IgD-negative memory B cell (primary cell): ENCODE measurements around the gene REM2. TPM values are rescaled to one million over a fixed set of nuclear protein-coding genes. Genes with fewer than 3 reads are reported as not detected.
"Not testable (repeated sequence)": the region's sequence is repeated elsewhere in the genome, so short reads cannot be mapped to it uniquely, and the experiment has no call there.

Experiments used
- H3K27ac Mint-ChIP-seq, 3 donors: one replicate each; pipeline ENCODE4 v1.8.0; 2020 to 2022; ENCODE audit warnings: mild to moderate bottlenecking in 3 of 3, mixed read lengths in 3 of 3, moderate library complexity in 1 of 3
- H3K27me3 Mint-ChIP-seq: one replicate; pipeline ENCODE4 v1.8.0; 2021; ENCODE audit warnings: mixed read lengths
- H3K36me3 Mint-ChIP-seq: one replicate; pipeline ENCODE4 v1.8.0; 2020; ENCODE audit warnings: mild to moderate bottlenecking, mixed read lengths
- H3K4me1 Mint-ChIP-seq, 3 donors: one replicate each; pipeline ENCODE4 v1.8.0; 2020 to 2022; ENCODE audit warnings: mixed read lengths in 3 of 3, mild to moderate bottlenecking in 1 of 3
- H3K4me3 Mint-ChIP-seq, 4 donors: one replicate each; pipeline ENCODE4 v1.8.0; 2020 to 2022; ENCODE audit warnings: mild to moderate bottlenecking in 4 of 4, mixed read lengths in 4 of 4, moderate library complexity in 3 of 4
- H3K9me3 Mint-ChIP-seq, 3 donors: one replicate each; pipeline ENCODE4 v1.8.0; 2020 to 2021; ENCODE audit warnings: mixed read lengths in 3 of 3, mild to moderate bottlenecking in 1 of 3
- polyA plus RNA-seq: library from polyadenylated mRNA; unstranded; fragments of 300-500 nt; fragmentation: Illumina TruSeq; gene quantifications from one replicate; pipeline ENCODE4 v1.2.3, GENCODE V29; 2021

The REM2 gene
- polyA plus RNA-seq, 1 donor from 2014 or later = 2.6 TPM

DNA sequence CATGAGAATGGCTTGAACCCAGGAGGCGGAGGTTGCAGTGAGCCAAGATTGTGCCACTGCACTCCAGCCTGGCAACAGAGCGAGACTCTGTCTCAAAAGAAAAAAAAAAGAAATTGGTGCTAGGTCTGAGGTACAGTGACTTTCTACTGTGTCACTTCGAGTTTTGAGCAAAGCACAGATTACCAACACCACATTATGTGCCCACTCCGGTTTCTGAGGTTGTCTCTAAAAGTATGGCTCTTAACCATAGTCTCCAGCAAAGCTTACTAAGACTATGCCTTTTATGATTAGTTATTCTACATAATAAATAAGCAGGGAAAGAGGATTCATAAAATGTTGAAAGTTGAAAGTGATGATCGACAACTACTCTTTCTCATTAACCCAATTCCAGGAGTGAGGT lies 27.9 kb downstream of the REM2 start:
- H3K27me3 Mint-ChIP-seq = no peaks in the 10 kb centered on the region
- H3K4me3 Mint-ChIP-seq = no peak overlapping the region
- peaks cover 6 to 13% (median 12%) of the 10 kb centered on the region in 3 donors for H3K4me1 Mint-ChIP-seq
- peaks cover 7% of the 10 kb centered on the region for H3K36me3 Mint-ChIP-seq
- H3K9me3 Mint-ChIP-seq = no peaks in the 10 kb centered on the region
- no peak overlapping the region for H3K27ac Mint-ChIP-seq

DNA sequence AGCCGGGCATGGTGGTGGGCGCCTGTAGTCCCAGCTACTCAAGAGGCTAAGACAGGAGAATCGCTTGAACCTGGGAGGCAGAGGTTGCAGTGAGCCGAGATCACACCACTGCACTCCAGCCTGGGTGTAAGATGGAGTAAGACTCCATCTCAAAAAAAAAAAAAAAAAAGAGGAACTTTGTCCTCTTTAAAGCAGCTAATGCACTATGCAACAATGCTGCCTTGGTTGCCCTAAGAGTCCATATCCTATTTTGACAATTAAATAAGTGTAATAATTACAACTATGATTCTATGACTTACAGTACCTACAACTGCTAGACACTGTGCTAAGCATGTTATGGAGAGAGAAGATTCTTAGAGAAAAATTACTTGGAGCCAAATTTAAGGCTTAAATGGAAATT lies 31.8 kb downstream of the REM2 start:
- not testable (repeated sequence) for H3K9me3 Mint-ChIP-seq, H3K36me3 Mint-ChIP-seq, H3K27me3 Mint-ChIP-seq
- H3K4me3 Mint-ChIP-seq = peak overlapping the region in 1 of 4 donors; percentile 68
- H3K4me1 Mint-ChIP-seq = peaks cover 18 to 28% (median 21%) of the 10 kb centered on the region in 3 donors
- H3K27ac Mint-ChIP-seq = peak overlapping the region in 2 of 3 donors; percentile 62 to 68

DNA sequence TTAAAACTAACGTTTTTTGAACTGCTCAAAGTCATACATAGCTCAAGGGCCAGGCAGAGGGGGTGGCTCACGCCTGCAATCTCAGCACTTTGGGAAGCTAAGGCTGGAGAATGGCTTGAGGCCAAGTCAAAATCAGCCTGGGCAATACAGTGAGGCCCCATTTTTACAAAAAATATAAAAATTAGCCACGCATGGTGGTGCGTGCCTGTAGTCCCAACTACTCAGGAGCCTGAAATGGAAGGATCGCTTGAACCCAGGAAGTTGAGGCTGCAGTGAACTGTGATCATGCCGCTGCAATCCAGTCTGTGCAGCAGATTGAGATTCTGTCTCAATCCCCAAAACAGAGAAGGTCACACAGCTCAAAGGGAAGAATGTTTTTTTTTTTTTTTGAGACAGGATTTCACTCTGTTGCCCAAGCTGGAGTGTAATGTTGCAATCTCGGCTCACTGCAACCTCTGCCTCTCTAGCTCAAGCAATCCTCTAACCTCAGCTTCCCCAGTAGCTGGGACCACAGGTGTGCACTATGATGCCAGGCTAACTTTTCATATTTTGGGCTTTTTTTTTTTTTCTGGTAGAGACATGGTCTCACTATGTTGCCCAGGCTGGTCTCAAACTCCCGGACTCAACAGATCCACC lies 33.0 kb downstream of the REM2 start:
- Mint-ChIP-seq H3K36me3 (peaks cover 5% of the 10 kb centered on the region), H3K4me3 (peak overlapping the region in 2 of 4 donors; percentile 21 to 52), H3K27ac (peak overlapping the region; percentile 39 to 99 (median 50)), H3K4me1 (peaks cover 18 to 28% (median 21%) of the 10 kb centered on the region in 3 donors), H3K9me3 (peaks cover 0 to 2% (median 0%) of the 10 kb centered on the region in 3 donors), H3K27me3 (no peaks in the 10 kb centered on the region)

- peaks cover 15 to 20% (median 16%) of the 10 kb centered on the region in 3 donors for H3K4me1 Mint-ChIP-seq
- H3K9me3 Mint-ChIP-seq = peaks cover 0 to 2% (median 0%) of the 10 kb centered on the region in 3 donors
- peaks cover 14% of the 10 kb centered on the region for H3K36me3 Mint-ChIP-seq
- H3K4me3 Mint-ChIP-seq = peak within 1 kb of the TSS; percentile 93 to 99 (median 98)
- H3K27ac Mint-ChIP-seq = peak within 1 kb of the TSS; percentile 99 to 100 (median 100)
- H3K27me3 Mint-ChIP-seq = no peaks in the 10 kb centered on the region
These were observed 36.0 kb downstream of the REM2 start, which contains the start of gene RBM23 for GRCh38 chr14:22918804-22919600. Gene RBM23 (minus strand): TSS chr14:22919149.

DNA sequence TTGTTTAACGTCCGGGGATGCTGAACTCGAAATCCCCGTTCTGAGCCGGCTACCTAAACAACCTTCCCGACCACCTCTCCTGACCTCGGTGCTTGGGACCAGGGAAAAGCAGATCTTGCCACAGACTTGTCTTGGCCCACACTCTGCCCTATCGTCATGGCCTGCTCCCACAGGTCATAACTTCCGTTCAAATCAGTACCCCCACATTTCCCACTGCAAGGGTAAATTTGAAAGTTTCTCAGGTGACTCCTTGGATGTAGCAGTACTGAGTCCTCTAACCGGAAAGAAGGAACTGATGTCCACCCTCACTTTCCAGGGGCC lies 36.5 kb downstream of the REM2 start:
- Mint-ChIP-seq H3K27ac (peak overlapping the region; percentile 99 to 100 (median 100)), H3K4me1 (peaks cover 15 to 20% (median 15%) of the 10 kb centered on the region in 3 donors), H3K4me3 (peak overlapping the region; percentile 93 to 99 (median 98)), H3K9me3 (peaks cover 0 to 2% (median 0%) of the 10 kb centered on the region in 3 donors), H3K36me3 (peaks cover 14% of the 10 kb centered on the region), H3K27me3 (no peaks in the 10 kb centered on the region)

DNA sequence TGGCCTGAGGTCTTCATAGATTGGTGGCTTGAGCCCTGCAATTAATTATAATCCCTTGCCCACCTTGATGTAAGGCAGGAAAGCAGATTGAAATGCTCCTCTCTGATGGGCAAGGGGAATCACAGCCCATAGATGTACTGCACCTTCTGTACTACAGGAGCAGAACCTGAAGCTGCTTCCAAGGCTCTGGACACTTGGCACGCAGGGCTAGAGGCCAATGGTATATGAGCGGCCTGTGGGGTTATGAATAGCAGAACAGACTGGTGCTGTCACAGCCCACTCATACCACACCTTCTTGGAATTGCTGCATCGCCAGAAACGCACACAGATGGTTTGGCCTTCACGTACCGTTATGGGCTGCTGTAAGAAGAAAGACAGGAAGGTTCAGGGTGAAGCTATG lies 37.7 kb downstream of the REM2 start:
- H3K27ac Mint-ChIP-seq = peak overlapping the region in 1 of 3 donors; percentile 99
- H3K27me3 Mint-ChIP-seq = no peaks in the 10 kb centered on the region
- peaks cover 0 to 2% (median 0%) of the 10 kb centered on the region in 3 donors for H3K9me3 Mint-ChIP-seq
- H3K4me1 Mint-ChIP-seq = peaks cover 11 to 15% (median 15%) of the 10 kb centered on the region in 3 donors
- H3K36me3 Mint-ChIP-seq = peaks cover 14% of the 10 kb centered on the region
- peak overlapping the region in 2 of 4 donors; percentile 66 to 93 for H3K4me3 Mint-ChIP-seq

GRCh38 chr14:22922294-22922693 lies 39.3 kb downstream of the REM2 start:
- Mint-ChIP-seq H3K4me1 (peaks cover 10 to 23% (median 12%) of the 10 kb centered on the region in 3 donors), H3K9me3 (peaks cover 0 to 2% (median 0%) of the 10 kb centered on the region in 3 donors), H3K4me3 (peak overlapping the region in 1 of 4 donors; percentile 6), H3K36me3 (peaks cover 12% of the 10 kb centered on the region), H3K27ac (peak overlapping the region in 1 of 3 donors; percentile 13), H3K27me3 (no peaks in the 10 kb centered on the region)

DNA sequence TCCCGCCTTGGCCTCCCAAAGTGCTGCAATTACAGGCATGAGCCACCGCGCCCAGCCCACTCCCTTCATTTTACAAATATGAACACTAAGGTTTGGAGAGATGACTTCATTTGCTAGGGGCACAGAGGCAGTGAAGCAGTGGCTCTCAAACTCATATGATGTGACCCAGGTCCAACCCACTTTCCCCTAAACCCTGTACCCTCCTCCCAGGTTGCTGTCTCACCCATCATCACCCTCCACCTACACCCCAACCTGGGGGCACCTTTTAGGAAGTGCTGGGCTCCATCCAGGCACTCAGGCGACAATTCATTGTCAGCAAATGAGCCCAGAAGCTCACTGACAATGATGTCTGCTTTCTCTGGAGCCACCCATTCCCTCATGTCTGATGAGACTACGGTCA lies 40.7 kb downstream of the REM2 start:
- Mint-ChIP-seq H3K4me1 (peaks cover 7 to 17% (median 8%) of the 10 kb centered on the region in 3 donors), H3K9me3 (peaks cover 0 to 2% (median 0%) of the 10 kb centered on the region in 3 donors), H3K27me3 (no peaks in the 10 kb centered on the region), H3K4me3 (peak overlapping the region in 1 of 4 donors; percentile 6), H3K36me3 (peaks cover 12% of the 10 kb centered on the region), H3K27ac (no peak overlapping the region)

- H3K27me3 Mint-ChIP-seq = no peaks in the 10 kb centered on the region
- peak overlapping the region in 1 of 3 donors; percentile 8 for H3K27ac Mint-ChIP-seq
- no peaks in the 10 kb centered on the region for H3K9me3 Mint-ChIP-seq
- H3K36me3 Mint-ChIP-seq = peaks cover 12% of the 10 kb centered on the region
- peaks cover 0 to 17% (median 8%) of the 10 kb centered on the region in 3 donors for H3K4me1 Mint-ChIP-seq
- no peak overlapping the region for H3K4me3 Mint-ChIP-seq
These were observed 42.5 kb downstream of the REM2 start for GRCh38 chr14:22925513-22925912.

DNA sequence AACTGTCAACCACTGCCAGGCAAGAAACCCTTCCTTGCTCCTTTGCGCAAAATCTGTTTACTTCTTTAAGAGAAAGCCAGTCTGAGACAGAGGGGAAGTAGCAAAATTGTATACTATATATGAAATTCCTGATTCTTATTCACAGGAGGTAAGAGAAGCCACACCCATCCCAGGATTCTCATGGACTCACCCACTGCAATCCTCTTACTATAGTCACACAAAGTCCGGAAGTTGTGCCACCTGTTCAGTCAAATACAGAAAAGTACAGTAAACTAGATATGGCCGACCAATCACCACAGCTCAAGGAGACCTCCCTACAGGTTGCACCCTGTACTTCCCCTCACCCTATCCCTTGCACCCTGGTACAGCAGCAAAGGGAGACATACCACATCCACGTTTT lies 43.3 kb downstream of the REM2 start:
- H3K4me3 Mint-ChIP-seq = peak overlapping the region in 1 of 4 donors; percentile 26

GRCh38 chr14:22928237-22929103 lies 45.4 kb downstream of the REM2 start:
- no peaks in the 10 kb centered on the region for H3K36me3 Mint-ChIP-seq
- H3K4me1 Mint-ChIP-seq = peaks cover 3 to 20% (median 16%) of the 10 kb centered on the region in 3 donors
- no peak overlapping the region for H3K27ac Mint-ChIP-seq
- H3K9me3 Mint-ChIP-seq = no peaks in the 10 kb centered on the region
- no peak overlapping the region for H3K4me3 Mint-ChIP-seq
- H3K27me3 Mint-ChIP-seq = no peaks in the 10 kb centered on the region

More for the DNA sequence above, 43.3 kb downstream of the REM2 start:
- Mint-ChIP-seq H3K9me3 (no peaks in the 10 kb centered on the region), H3K4me1 (peaks cover 0 to 17% (median 8%) of the 10 kb centered on the region in 3 donors), H3K36me3 (peaks cover 10% of the 10 kb centered on the region), H3K27ac (peak overlapping the region in 2 of 3 donors; percentile 8 to 50), H3K27me3 (no peaks in the 10 kb centered on the region)

GRCh38 chr14:22929104-22929960 lies 46.3 kb downstream of the REM2 start, which contains the start of gene PRMT5:
Gene PRMT5 (minus strand): TSS chr14:22929376. CDS start chr14:22929361, 15 bp downstream.
- H3K4me1 Mint-ChIP-seq = peaks cover 7 to 24% (median 19%) of the 10 kb centered on the region in 3 donors
- no peaks in the 10 kb centered on the region for H3K27me3 Mint-ChIP-seq
- H3K4me3 Mint-ChIP-seq = no peak within 1 kb of the TSS
- H3K36me3 Mint-ChIP-seq = no peaks in the 10 kb centered on the region
- no peak within 1 kb of the TSS for H3K27ac Mint-ChIP-seq
- no peaks in the 10 kb centered on the region for H3K9me3 Mint-ChIP-seq

DNA sequence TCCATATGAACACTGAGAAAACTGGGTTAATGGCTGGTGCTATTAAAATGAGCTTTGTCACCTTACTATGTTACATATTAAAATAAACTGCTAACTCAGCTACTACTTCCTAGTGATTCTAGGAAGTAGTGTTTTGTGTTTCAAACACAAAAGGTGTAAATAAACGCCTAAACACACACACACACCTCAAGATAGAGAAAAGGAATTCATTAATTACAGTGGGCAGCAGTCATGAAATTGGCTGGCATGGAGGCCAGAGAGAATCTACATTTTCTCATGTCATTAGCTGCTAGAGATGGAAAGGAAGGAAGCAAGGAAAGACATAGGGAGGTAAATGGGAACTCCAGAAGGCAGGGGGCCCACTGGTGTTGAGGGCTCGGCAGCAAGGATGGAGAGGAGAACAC lies 46.9 kb downstream of the REM2 start:
- Mint-ChIP-seq H3K27ac (no peak overlapping the region), H3K27me3 (no peaks in the 10 kb centered on the region), H3K4me3 (no peak overlapping the region), H3K4me1 (peaks cover 7 to 24% (median 19%) of the 10 kb centered on the region in 3 donors), H3K9me3 (no peaks in the 10 kb centered on the region), H3K36me3 (no peaks in the 10 kb centered on the region)

DNA sequence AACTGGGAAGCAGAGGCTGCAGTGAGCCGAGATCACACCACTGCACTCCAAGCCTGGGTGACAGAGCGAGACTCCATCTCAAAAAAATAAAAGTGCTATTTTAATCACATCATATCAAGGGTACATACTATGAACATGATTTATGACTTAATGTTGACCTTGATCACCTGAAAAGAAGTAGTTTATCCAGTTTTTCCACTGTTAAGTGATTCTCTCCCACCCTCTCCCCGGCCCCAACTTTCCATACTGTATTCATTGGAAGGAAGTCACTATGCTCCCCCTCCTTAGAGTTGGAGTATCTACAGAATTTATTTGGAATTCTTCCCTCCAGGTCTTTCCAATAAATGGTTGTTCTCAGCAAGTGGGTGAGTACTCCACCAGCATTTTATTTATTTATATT lies 49.1 kb downstream of the REM2 start:
- Mint-ChIP-seq H3K27me3 (no peaks in the 10 kb centered on the region), H3K4me1 (peaks cover 7 to 14% (median 13%) of the 10 kb centered on the region in 3 donors), H3K4me3 (peak overlapping the region in 1 of 4 donors; percentile 15), H3K36me3 (peaks cover 1% of the 10 kb centered on the region), H3K9me3 (no peaks in the 10 kb centered on the region), H3K27ac (peak overlapping the region in 2 of 3 donors; percentile 6 to 8)
